Lung (tissue), 12 donors: Measurements from ENCODE around the gene COLEC11. TPM values are rescaled to one million over a fixed set of nuclear protein-coding genes. Genes with fewer than 3 reads are reported as not detected.

Experiments
- ATAC-seq: fragments of 200-7000 bp; cut with Tn5 transposase; one replicate; pipeline ENCODE4 v1.9.1; 2020; ENCODE audit warnings: moderate number of reproducible peaks; ENCODE audit not compliant: insufficient read depth, low FRiP score
- DNase-seq, 3 donors: peaks; one replicate each; pipeline ENCODE4 v3.0.0-alpha.2; 2013 to 2017
- H3K27ac ChIP-seq, 2 donors: one replicate each; pipeline ENCODE4 v1.5.1; 2013; ENCODE audit warnings: mild to moderate bottlenecking in 2 of 2, moderate library complexity in 2 of 2, control low read depth in 1 of 2, inconsistent platforms in 1 of 2, low read depth in 1 of 2, low read length in 1 of 2
- H3K27me3 ChIP-seq, 3 donors: one replicate each; pipeline ENCODE4 v1.5.1; 2013; ENCODE audit warnings: low read length in 2 of 3; ENCODE audit not compliant: control insufficient read depth in 3 of 3, insufficient read depth in 3 of 3
- H3K36me3 ChIP-seq, 4 donors: one replicate each; pipeline ENCODE4 v1.5.1; 2013; ENCODE audit warnings: low read length in 4 of 4, mild to moderate bottlenecking in 1 of 4, moderate library complexity in 1 of 4; ENCODE audit not compliant: control insufficient read depth in 4 of 4, insufficient read depth in 4 of 4
- H3K4me1 ChIP-seq, 5 donors: one replicate each; pipeline ENCODE4 v1.5.1; 2013; ENCODE audit warnings: low read length in 5 of 5, mild to moderate bottlenecking in 2 of 5, moderate library complexity in 1 of 5; ENCODE audit not compliant: control insufficient read depth in 5 of 5, insufficient read depth in 5 of 5
- H3K4me3 ChIP-seq: one replicate; pipeline ENCODE4 v1.5.1; 2013; ENCODE audit warnings: mild to moderate bottlenecking, control low read depth, moderate library complexity
- H3K9ac ChIP-seq, 2 donors: one replicate each; pipeline ENCODE4 v1.5.1; 2013; ENCODE audit warnings: low read length in 2 of 2, control low read depth in 1 of 2; ENCODE audit not compliant: insufficient read depth in 1 of 2
- H3K9me3 ChIP-seq, 4 donors: one replicate each; pipeline ENCODE4 v1.5.1; 2013; ENCODE audit warnings: low read length in 3 of 4, mild to moderate bottlenecking in 1 of 4, moderate library complexity in 1 of 4; ENCODE audit not compliant: control insufficient read depth in 4 of 4, insufficient read depth in 3 of 4
- CTCF ChIP-seq: IDR thresholded peaks from 2 replicates; pipeline ENCODE4 v1.5.1; 2012; ENCODE audit warnings: mild to moderate bottlenecking; ENCODE audit errors: control extremely low read depth, extremely low read depth
- WGBS, 2 donors: extraction: QIAGEN DNeasy Blood & Tissue Kit; methylation state at CpG; one replicate each; pipeline ENCODE4 v1.1.7; 2013; 5-methylcytosine and 5-hydroxymethylcytosine counted together
- polyA plus RNA-seq, 2 donors: library from polyadenylated mRNA; stranded (reverse); fragments of 200-250 nt; gene quantifications; one replicate each; pipeline ENCODE4 v1.2.1, GENCODE V29; 2013
- total RNA-seq, 2 donors: library from RNA; depleted of rRNA in 1 of 2; stranded (reverse); fragments of >200 nt in 1 of 2; gene quantifications; one replicate each; pipeline ENCODE4 v1.2.1, GENCODE V29; 2014 to 2021
- donor health status: control.
- donor health status: control.
- donor health status: Bipolar disorder and iron deficiency.
- donor health status: healthy.
- donor health status: DM: yes; HTN: yes; CAD: no.

COLEC11 gene
- total and polyA plus RNA-seq, 4 donors, result 0.71 to 3.7 (median 1.9) TPM

GRCh38 chr2:3587432-3587831 lies 7.5 kb upstream of the COLEC11 start:
- H3K27me3 ChIP-seq, result no peaks in the 10 kb centered on the region
- H3K36me3 ChIP-seq, result peaks cover 0 to 5% (median under 1%) of the 10 kb centered on the region in 4 donors
- H3K9me3 ChIP-seq, result no peaks in the 10 kb centered on the region
- peaks cover 0 to 37% (median 12%) of the 10 kb centered on the region in 5 donors for H3K4me1 ChIP-seq
- 82 to 89% methylated on average over 6 of the region's 6 CpGs for WGBS, 2 donors
- no peak for TF ChIP-seq CTCF
- peak overlapping the region in 1 of 2 donors; percentile 11 for H3K27ac ChIP-seq
- ATAC-seq (no peak), DNase-seq (peak in 1 of 3 donors; percentile 46)
- H3K9ac ChIP-seq, result peak overlapping the region in 1 of 2 donors; percentile 32
- no peak overlapping the region for H3K4me3 ChIP-seq

GRCh38 chr2:3588084-3588483 lies 6.8 kb upstream of the COLEC11 start:
- Histone ChIP-seq H3K9me3 (no peaks in the 10 kb centered on the region), H3K36me3 (peaks cover 0 to 5% (median 0%) of the 10 kb centered on the region in 4 donors), H3K27ac (no peak overlapping the region), H3K9ac (no peak overlapping the region), H3K4me3 (no peak overlapping the region), H3K4me1 (peaks cover 0 to 37% (median 12%) of the 10 kb centered on the region in 5 donors), H3K27me3 (no peaks in the 10 kb centered on the region)
- no peak for DNase-seq
- WGBS, 2 donors, result 91 to 92% methylated on average over 7 of the region's 7 CpGs
- ATAC-seq, result no peak
- no peak for TF ChIP-seq CTCF

- no peak for TF ChIP-seq CTCF
- DNase-seq, result no peak
- Histone ChIP-seq H3K27me3 (no peaks in the 10 kb centered on the region), H3K4me3 (no peak overlapping the region), H3K9me3 (no peaks in the 10 kb centered on the region), H3K27ac (no peak overlapping the region), H3K4me1 (peaks cover 0 to 35% (median 12%) of the 10 kb centered on the region in 5 donors), H3K9ac (no peak overlapping the region), H3K36me3 (peaks cover 0 to 5% (median 0%) of the 10 kb centered on the region in 4 donors)
- ATAC-seq, result no peak
- 93 to 95% methylated on average over 11 of the region's 11 CpGs for WGBS, 2 donors
These were observed 5.8 kb upstream of the COLEC11 start for GRCh38 chr2:3589086-3589485.

GRCh38 chr2:3595404-3595803 lies 492 bp downstream of the COLEC11 start:
- peaks cover 0 to 36% (median 8%) of the 10 kb centered on the region in 5 donors for H3K4me1 ChIP-seq
- no peak overlapping the region for H3K9ac ChIP-seq
- H3K4me3 ChIP-seq, result no peak overlapping the region
- H3K9me3 ChIP-seq, result no peaks in the 10 kb centered on the region
- no peak for TF ChIP-seq CTCF
- ATAC-seq (no peak), DNase-seq (no peak)
- no peaks in the 10 kb centered on the region for H3K27me3 ChIP-seq
- H3K27ac ChIP-seq, result no peak overlapping the region
- no peaks in the 10 kb centered on the region for H3K36me3 ChIP-seq
- WGBS, 2 donors, result 93 to 95% methylated on average over 11 of the region's 11 CpGs
